Suprapubic skin (tissue), 4 donors: ENCODE results near the gene DDIAS.

Experiments
- POLR2A ChIP-seq, 2 donors: fragments of 450-650 bp; IDR thresholded peaks; one replicate each; pipeline ENCODE4 v1.6.1; 2017; ENCODE audit warnings: antibody characterized with exemption in 2 of 2, mild to moderate bottlenecking in 2 of 2, moderate library complexity in 2 of 2
- POLR2AphosphoS5 ChIP-seq, 3 donors: sonication (generic); formaldehyde crosslinking; IDR thresholded peaks; one replicate each; pipeline ENCODE4 v1.6.1; 2017; ENCODE audit warnings: antibody characterized with exemption in 3 of 3
- TF ChIP-seq, protein P1 (sequence below), 2 donors: fragments of 200-600 bp in 1 of 2; fragments of 450-650 bp in 1 of 2; sonication (generic) in 1 of 2; IDR thresholded peaks; one replicate each; pipeline ENCODE4 v1.5.1; 2016 to 2019; ENCODE audit warnings: antibody characterized with exemption in 2 of 2, mild to moderate bottlenecking in 1 of 2, moderate library complexity in 1 of 2

GRCh38 chr11:82980947-82981346 is 79.4 kb downstream of the DDIAS start:
- TF ChIP-seq, protein P1, sequence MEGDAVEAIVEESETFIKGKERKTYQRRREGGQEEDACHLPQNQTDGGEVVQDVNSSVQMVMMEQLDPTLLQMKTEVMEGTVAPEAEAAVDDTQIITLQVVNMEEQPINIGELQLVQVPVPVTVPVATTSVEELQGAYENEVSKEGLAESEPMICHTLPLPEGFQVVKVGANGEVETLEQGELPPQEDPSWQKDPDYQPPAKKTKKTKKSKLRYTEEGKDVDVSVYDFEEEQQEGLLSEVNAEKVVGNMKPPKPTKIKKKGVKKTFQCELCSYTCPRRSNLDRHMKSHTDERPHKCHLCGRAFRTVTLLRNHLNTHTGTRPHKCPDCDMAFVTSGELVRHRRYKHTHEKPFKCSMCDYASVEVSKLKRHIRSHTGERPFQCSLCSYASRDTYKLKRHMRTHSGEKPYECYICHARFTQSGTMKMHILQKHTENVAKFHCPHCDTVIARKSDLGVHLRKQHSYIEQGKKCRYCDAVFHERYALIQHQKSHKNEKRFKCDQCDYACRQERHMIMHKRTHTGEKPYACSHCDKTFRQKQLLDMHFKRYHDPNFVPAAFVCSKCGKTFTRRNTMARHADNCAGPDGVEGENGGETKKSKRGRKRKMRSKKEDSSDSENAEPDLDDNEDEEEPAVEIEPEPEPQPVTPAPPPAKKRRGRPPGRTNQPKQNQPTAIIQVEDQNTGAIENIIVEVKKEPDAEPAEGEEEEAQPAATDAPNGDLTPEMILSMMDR (IDR thresholded peaks at IDR 0.05): no peak
- TF ChIP-seq POLR2A (IDR thresholded peaks at IDR 0.05) (no peak), POLR2AphosphoS5 (IDR thresholded peaks at IDR 0.05) (no peak)
